ENCODE results near the gene RGN. TPM values are rescaled to one million over a fixed set of nuclear protein-coding genes. Genes with fewer than 3 reads are reported as not detected.

Gene RGN
- total RNA-seq, 2 donors from 2014 or later = 3.9 to 5.6 TPM

Other genes starting within 250 kb of the RGN start
- gene RP2, start 241.4 kb upstream of the RGN start, total RNA-seq = 10 to 100 TPM; 11.8 to 12.1 TPM
- 10 to 100 TPM; 26.4 to 31.3 TPM for gene JADE3, start 166.0 kb upstream of the RGN start, total RNA-seq
- gene NDUFB11, start 66.3 kb downstream of the RGN start, total RNA-seq = 100 to 1,000 TPM in 1 of 2 donors, 10 to 100 TPM in 1; 86.1 to 108 TPM
- 10 to 100 TPM; 48.3 to 50.6 TPM for gene RBM10, start 66.8 kb downstream of the RGN start, total RNA-seq
- gene UBA1, start 115.4 kb downstream of the RGN start, total RNA-seq = 100 to 1,000 TPM; 233 to 448 TPM
- 100 to 1,000 TPM; 167 to 245 TPM for gene CDK16, start 140.2 kb downstream of the RGN start, total RNA-seq
- gene USP11, start 154.6 kb downstream of the RGN start, total RNA-seq = 100 to 1,000 TPM; 113 to 214 TPM

All from endodermal cell (in vitro differentiated cells).